ENCODE data around the gene DEF6.

The DEF6 gene

DNA sequence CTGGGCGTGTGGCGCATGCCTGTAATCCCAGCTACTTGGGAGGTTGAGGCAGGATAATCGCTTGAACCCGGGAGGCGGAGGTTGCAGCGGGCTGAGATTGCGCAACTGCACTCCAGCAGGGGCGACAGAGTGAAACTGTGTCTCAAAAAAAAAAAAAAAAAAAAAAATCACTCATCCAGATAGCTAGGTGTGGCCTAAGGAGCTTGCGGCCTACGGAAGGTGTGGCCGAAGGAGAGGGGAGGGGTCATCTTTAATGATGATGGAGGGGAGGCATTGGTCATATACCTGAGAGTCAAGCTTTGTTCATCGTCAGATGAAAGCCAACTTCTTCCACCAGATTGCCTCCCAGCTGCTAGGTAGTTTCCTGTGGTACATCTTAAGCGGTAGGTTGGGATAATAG, 43.9 kb downstream of the DEF6 start:
- TF ChIP-seq ZNF274 (IDR thresholded peaks at IDR 0.05; ENCODE audit: low read depth, low read length), result no peak
- H3K4me3 ChIP-seq (ENCODE audit: low read length), result no peak overlapping the region

DNA sequence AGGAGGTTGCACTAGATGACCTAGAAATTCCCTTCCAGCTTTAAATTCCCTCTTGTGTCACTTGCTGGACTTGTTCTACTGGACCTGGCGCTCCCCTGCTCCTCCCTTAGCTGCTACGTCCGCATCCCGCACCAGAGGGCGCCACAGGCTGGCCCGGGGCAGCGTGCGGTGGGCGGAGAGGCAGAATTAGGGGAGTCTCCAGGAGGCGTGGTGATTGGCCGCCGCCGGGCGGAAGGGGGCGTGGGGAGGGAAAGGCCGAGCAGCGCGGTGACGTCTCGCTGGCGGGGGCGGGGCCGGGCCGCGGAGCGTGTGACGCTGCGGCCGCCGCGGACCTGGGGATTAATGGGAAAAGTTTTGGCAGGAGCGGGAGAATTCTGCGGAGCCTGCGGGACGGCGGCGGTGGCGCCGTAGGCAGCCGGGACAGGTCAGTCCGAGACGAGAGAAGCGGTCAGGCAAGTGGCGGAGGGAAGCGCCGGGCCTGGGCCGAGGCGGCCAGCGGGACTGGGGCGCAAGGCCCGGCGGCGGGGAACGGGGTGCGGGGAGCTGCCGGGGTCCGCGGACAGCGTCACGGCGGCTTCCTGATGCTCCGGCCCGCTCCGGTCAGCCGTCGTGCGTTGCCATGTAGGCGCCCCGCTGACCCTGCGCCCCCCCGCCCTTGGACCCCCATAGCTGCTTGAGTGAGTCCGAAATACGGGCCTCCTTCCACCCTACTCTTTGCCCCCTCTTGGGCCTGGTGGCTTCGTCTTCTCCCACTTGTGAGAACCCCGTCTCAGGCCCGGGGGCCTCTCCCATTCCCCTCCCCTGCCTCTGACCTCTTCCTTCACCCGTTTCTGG, 44.9 kb downstream of the DEF6 start, which contains the start of gene PPARD:
PPARD (plus strand) TSS at position 301 of the 834 bp plus-strand sequence. CDS start 68,530 bp downstream, outside the sequence.
- no peak for TF ChIP-seq ZNF274 (IDR thresholded peaks at IDR 0.05; ENCODE audit: low read depth, low read length)
- H3K4me3 ChIP-seq (ENCODE audit: low read length), result peak within 1 kb of the TSS; percentile 81

DNA sequence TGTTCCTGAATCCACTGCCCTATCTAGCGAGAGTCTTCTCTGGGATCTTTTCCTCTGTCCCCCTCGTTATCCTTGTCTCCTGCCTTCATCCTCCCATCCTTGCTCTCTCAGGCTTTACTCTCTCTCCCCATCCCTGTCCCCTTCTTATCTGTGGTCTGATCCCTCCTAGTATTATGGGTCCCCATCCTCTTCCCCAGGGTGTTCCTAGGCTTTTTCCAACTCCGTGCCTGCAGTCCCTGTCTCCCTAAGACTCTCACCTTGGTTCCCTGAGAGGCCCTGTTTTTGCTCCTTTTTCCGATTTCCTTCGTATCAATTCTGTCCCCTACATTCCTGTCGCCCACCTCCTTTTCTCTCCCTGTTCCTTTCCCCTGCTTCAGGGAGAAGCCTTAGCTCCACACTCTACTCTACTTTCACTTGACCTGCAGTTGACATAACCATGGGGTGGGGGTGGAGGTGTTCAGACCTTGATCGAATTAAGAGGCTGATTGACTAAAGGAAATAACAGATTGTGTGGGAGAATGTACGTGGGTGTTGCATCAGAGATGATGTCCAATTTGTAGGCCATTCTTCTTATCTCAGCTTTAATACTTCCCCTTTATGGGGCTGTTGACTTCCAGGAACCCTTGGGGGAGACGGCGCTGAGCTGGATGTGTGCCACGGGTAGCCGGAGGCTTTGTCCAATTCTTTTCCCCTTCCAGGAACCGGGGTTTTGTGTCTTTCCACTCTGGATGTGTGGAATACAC, 45.6 kb downstream of the DEF6 start:
- no peak for TF ChIP-seq ZNF274 (IDR thresholded peaks at IDR 0.05; ENCODE audit: low read depth, low read length)

GRCh38 chr6:35343835-35344550, 46.4 kb downstream of the DEF6 start:
- peak overlapping the region; percentile 81; the same call in 1 of the 2 replicates for H3K4me3 ChIP-seq (ENCODE audit: low read length)
- TF ChIP-seq ZNF274 (IDR thresholded peaks at IDR 0.05; ENCODE audit: low read depth, low read length), result no peak

More for the DNA sequence above, 45.6 kb downstream of the DEF6 start:
- peak overlapping the region; percentile 81 for H3K4me3 ChIP-seq (ENCODE audit: low read length)

DNA sequence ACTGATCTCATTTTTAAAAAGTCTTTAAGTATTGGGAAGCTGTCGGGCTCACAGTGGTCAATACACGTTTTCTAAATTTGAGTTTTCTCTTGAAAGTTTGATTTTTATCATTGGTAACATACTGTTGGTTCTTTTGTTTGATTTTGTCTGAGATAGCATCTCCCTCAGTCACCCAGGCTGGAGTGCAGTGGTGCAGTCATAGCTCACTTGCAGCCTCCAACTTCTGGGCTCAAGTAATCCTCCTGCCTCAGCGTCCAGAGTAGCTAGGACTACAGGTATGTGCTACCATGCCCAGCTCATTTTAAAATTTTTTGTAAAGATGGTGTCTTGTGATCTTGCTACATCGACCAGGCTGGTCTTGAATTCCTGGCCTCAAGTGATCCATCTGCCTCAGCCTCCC, 53.8 kb downstream of the DEF6 start:
- TF ChIP-seq ZNF274 (IDR thresholded peaks at IDR 0.05; ENCODE audit: low read depth, low read length), result no peak
- H3K4me3 ChIP-seq (ENCODE audit: low read length), result no peak overlapping the region

- no peak for TF ChIP-seq ZNF274 (IDR thresholded peaks at IDR 0.05; ENCODE audit: low read depth, low read length)
Measured at GRCh38 chr6:35352735-35353134, 55.1 kb downstream of the DEF6 start.

GRCh38 chr6:35354361-35355135, 56.9 kb downstream of the DEF6 start:
- H3K4me3 ChIP-seq (ENCODE audit: low read length), result no peak overlapping the region
- TF ChIP-seq ZNF274 (IDR thresholded peaks at IDR 0.05; ENCODE audit: low read depth, low read length), result no peak

More at GRCh38 chr6:35352735-35353134, 55.1 kb downstream of the DEF6 start:
- H3K4me3 ChIP-seq (ENCODE audit: low read length), result no peak overlapping the region

DNA sequence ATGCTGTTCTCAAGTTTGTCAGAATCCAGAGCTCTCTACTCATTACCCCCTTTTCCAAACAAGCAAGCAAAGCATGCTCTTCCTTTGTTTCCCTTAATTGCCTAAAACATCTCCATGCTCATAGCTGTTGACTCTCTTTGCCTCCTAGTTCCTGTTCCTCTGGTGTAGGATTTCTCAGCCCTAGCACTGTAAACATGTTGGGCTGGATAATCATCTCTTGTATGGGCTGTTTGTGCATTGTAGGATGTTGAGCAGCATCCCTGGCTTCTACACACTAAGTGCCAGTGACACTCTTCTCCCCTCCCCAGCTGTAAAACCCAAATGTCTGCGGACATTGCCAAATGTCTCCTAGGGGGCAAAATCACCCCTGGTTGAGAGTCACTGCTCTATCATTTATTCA, 58.8 kb downstream of the DEF6 start:
- H3K4me3 ChIP-seq (ENCODE audit: low read length), result no peak overlapping the region
- no peak for TF ChIP-seq ZNF274 (IDR thresholded peaks at IDR 0.05; ENCODE audit: low read depth, low read length)

DNA sequence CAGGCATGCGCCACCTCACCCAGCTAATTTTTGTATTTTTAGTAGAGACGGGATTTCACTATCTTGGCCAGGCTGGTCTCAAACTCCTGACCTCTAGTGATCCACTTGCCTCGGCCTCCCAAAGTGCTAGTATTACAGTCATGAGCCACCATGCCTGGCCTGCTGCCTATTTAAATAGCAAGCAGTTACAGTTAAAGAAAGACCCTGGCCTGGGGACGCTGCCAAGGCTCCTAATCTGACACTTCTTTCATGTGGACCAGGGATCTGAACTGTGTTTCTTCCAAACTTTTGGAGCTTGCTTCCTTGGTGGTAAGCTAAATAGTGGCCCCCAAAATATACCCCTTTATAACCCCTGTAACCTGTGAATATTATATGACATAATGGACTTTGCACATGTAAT, 60.1 kb downstream of the DEF6 start:
- no peak for TF ChIP-seq ZNF274 (IDR thresholded peaks at IDR 0.05; ENCODE audit: low read depth, low read length)
- no peak overlapping the region for H3K4me3 ChIP-seq (ENCODE audit: low read length)

GRCh38 chr6:35358086-35358485, 60.5 kb downstream of the DEF6 start:
- no peak for TF ChIP-seq ZNF274 (IDR thresholded peaks at IDR 0.05; ENCODE audit: low read depth, low read length)
- no peak overlapping the region for H3K4me3 ChIP-seq (ENCODE audit: low read length)

DNA sequence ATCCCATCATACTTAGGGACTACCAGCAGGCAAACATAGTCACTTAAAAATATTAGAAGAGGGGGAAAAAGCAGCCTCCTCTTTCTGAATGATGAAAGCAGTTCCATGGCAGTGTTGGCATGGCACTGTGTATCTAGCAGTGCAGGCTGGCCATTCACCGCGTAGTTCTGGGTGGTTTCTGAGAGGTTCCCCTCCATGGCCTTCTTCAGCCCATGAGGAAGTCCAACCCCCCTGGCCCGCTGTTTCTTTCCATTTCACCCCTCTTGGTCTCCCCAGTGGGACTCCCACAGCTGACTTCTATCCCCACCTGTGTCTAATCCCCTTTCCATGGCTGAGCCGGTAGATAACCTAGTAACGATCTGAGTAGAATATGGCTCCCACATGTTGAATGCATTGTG, 61.7 kb downstream of the DEF6 start:
- no peak overlapping the region for H3K4me3 ChIP-seq (ENCODE audit: low read length)
- TF ChIP-seq ZNF274 (IDR thresholded peaks at IDR 0.05; ENCODE audit: low read depth, low read length), result no peak

DNA sequence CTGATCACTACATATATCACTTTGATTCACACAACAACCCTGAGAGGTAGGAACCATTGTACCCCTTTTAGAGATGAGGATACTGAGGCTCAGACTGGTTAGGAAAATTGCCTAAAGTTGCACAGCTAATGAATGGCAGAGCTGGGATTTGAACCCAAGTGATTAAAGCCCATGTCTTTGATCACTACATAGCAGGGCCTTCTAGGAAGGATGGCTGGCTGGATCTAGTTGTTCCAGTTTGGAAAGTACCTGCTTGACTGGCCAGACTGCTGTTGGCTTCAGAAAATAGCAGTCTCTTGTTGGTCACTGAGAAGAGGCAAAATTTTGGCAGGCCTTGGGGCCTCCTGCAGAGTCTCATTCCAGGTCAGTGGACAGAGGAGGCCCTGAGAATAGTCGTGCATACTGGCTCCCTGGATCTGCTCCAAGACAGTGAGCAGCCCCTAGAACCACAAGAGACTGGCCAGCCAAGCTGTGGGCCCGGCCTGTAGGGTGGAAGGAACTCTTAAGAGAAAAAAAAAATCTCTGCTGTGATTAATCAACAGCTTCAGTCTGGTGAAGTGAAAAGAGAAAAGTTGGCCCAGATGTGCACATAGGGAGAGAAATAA, 62.2 kb downstream of the DEF6 start:
- TF ChIP-seq ZNF274 (IDR thresholded peaks at IDR 0.05; ENCODE audit: low read depth, low read length), result no peak
- H3K4me3 ChIP-seq (ENCODE audit: low read length), result no peak overlapping the region

All from GM08714 (cell line).